HS-5 (cell line): ENCODE measurements around the gene KRTAP10-9.
"Not testable (repeated sequence)": the region's sequence is repeated elsewhere in the genome, so short reads cannot be mapped to it uniquely, and the experiment has no call there.

Experiments
- DNase-seq: peaks from one replicate; pipeline ENCODE4 v3.0.0-alpha.2; 2012; ENCODE audit warnings: low read depth

KRTAP10-9 gene

GRCh38 chr21:44615466-44615865 is 11.4 kb upstream of the KRTAP10-9 start:
- DNase-seq = no peak

DNA sequence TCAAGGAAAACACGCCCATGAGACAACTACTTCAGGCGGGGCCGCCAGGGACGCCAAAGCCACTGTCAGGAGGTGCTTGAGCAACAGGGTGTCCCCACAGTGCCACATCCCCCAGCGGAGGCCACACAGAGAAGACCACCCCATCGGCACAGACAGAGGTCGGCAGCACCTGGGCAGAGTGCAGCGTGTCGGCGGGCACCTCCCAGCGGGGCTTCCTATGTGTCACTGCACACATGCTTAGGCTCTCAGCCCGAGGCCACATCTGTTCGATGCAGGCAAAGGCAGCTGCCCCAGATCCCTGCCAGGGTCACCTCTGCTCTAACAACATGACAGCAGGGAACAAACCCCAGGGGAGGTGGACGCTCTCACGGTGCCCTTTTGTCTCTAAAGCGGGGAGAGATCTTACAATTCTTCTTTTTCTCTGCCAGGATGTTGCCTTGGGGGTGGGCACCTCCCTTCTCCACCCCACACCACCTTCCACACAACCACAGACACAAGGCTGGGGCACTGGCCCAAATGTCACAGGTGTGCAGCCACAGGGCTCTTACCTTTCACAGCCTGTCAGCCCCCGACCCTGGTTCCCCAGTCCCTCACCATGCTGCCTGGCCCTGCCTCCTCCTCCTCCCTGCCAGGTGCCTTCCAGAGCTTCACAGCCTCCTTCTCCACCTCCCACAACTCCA is 10.8 kb upstream of the KRTAP10-9 start:
- DNase-seq = no peak

GRCh38 chr21:44616591-44616926 is 10.3 kb upstream of the KRTAP10-9 start:
- DNase-seq = no peak

DNA sequence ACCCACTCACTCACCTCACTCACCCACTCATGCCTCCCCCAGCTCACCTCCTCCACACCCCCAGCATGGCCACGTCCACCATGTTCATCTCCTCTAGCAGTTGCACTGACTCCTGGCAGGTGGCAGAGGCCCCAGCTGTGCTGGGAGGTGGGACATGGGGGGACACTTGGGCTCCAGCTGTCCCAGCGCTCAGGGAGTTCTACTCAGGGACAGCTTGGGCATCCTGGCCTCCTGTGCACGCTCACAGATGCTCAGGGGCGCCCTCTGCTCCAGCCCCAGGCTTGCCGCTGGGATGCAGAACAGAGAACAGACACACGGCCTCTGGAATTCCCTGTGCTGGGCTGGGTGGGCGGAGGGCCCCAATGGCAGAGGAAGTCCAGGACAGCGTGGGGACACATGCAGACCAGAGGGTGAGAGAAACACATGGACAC is 9.8 kb upstream of the KRTAP10-9 start:
- DNase-seq = no peak

- no peak for DNase-seq
Measured at GRCh38 chr21:44618504-44618903, 8.4 kb upstream of the KRTAP10-9 start.

DNA sequence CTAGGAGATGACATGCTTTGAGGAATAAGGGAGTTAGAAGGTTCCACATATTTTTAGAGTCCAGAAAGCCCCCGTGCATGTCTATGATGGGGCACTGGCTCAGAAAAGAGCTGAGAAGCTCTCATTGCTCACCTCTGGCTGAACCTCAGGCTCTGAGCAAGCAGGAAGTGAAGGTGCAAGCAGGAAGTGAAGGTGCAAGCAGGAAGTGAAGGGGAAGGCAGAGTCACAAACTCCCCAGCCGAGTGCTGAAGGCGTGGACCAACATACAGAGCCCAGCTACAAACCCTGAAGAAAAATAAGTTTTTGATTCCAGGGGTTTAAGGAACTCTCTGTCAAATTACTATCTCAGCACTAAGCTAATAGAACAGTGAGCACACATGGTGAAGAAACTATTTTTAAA is 8.0 kb upstream of the KRTAP10-9 start:
- DNase-seq = no peak

- DNase-seq = no peak
Measured at GRCh38 chr21:44619886-44620285, 7.0 kb upstream of the KRTAP10-9 start.

DNA sequence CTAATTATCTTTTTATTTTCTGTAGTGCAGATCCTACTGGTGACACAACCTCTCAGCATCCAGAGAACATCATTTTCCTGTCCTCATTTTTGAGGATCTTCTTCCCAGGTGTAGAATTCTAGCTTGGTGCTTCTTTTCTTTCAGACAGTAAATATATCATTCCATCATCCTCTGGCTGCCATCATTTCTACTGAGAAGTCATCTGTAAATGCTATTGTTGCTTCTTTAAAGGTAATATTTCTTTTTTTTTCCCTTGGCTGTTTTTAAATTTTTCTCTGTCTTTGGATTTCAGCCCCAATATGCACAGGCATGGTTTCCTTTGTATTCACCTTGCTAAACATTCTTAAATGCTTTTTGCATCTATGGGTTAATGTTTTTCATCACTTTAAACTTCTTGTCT is 3.3 kb upstream of the KRTAP10-9 start:
- no peak for DNase-seq

DNA sequence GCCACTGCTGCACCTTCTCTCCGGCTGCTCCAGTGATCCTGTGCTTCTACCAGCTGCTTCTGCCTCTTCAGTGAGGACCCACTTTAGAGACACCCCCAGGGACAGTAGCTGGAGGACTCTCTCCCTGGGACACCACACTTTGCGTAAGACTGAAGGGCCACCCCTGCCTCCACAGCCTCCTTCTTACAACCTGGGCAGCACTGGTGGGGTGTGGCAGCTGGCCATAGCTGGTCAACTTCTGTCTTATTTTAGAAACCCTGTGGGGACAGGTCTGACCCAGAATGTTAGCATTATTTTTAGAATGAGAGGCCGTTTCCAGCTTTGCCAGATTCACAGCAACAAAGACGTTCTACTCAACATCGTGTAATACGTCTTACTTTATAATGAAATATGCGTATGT is 1.1 kb upstream of the KRTAP10-9 start:
- no peak for DNase-seq

- no peak for DNase-seq
Measured at GRCh38 chr21:44626262-44626661, 631 bp upstream of the KRTAP10-9 start.

DNA sequence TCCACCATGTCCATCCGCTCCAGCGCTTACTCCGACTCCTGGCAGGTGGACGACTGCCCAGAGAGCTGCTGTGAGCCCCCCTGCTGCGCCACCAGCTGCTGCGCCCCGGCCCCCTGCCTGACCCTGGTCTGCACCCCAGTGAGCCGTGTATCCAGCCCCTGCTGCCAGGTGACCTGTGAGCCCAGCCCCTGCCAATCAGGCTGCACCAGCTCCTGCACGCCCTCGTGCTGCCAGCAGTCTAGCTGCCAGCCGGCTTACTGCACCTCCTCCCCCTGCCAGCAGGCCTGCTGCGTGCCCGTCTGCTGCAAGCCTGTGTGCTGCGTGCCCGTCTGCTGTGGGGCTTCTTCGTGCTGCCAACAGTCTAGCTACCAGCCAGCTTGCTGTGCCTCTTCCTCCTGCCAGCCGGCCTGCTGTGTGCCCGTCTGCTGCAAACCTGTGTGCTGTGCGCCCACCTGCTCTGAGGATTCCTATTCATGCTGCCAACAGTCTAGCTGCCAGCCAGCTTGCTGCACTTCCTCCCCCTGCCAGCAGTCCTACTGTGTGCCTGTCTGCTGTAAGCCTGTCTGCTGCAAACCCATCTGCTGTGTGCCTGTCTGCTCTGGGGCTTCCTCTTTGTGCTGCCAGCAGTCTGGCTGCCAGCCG is 409 bp downstream of the KRTAP10-9 start:
- not testable (repeated sequence) for DNase-seq

- not testable (repeated sequence) for DNase-seq
Measured at GRCh38 chr21:44627831-44628233, 939 bp downstream of the KRTAP10-9 start.

DNA sequence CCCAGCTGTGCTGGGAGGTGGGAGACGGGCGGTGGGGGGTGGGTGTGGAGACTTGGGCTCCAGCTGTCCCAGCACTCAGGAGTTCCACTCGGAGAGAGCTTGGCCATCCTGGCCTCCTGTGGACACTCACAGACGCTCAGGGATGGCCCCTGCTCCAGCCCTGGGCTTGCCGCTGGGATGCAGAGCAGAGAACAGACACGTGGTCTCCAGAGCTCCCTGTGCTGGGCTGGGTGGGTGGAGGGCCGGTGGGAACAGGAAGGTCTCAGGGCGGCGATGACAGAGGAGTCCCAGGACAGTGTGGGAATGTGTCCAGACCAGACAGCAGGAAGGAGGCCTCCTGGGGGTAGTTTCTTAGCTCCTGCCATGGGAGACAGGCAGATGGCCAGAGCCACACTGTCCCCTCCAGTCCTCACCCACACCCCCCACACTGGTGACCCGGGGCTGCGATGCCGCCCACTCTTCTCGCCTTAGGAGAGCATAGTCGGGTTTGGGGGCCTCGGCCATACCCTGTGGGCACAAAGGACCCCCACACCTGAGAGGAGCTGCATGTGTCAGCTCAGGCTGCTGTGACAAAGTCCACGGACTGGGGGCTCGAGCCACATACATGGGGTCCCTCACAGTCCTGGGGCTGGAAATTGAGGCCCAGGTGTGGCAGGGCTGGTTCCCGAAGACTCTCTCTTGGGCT is 2.0 kb downstream of the KRTAP10-9 start:
- no peak for DNase-seq

DNA sequence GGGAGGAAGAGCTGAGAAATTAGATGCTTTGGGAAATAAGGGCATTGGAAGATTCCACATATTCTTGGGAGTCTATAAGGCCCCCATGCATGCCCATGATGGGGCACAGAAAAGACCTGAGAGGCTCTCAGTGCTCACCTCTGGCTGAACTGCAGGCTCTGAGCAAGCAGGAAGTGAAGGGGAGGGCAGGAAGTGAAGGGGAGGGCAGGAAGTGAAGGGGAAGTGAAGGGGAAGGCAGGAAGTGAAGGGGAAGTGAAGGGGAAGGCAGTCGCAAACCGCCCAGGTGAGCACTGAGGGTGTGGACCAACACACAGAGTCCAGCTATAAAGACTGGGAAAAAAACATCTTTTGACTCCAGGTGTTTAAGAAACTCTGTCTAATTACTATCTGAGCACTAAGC is 3.5 kb downstream of the KRTAP10-9 start:
- DNase-seq = no peak

- DNase-seq = no peak
Measured at GRCh38 chr21:44632067-44632466, 5.2 kb downstream of the KRTAP10-9 start.

DNA sequence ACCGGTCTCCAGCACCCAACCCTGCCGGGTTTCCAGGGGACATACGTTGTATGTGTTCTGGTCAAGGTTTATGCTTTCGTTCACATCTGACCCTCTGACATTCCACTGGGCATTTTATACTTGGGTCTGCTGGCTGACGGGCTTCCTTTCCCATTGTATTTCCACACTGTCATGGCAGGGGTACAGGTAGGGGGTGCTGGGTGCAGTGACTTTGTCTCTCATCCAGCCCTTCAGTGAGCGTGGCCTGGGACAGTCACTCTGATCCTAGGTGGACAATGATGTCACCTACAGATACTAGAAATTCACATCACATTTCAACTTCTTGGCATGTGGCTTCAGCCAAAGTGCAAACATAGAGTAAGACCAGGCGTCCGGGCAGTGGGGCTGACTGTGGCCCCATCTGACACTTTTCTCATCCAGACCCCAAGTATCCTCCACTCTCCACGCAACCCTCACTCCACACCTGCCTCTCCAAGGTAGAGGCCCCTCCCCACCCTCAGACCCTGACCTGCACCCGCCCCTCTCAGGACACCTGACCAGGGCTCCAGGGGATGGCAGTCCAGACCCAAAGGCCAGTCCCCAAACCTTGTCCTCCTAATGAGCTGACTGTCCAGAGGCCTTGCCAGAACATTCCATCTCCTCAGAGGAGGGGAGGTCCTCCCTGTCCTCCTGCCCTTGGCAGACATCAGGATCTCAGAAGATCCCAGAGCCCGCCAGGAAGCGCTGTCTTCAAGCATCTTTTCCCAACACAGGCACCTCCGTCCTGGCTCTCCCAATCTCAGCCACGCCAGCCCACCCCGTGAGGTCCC is 9.5 kb downstream of the KRTAP10-9 start:
- no peak for DNase-seq

DNA sequence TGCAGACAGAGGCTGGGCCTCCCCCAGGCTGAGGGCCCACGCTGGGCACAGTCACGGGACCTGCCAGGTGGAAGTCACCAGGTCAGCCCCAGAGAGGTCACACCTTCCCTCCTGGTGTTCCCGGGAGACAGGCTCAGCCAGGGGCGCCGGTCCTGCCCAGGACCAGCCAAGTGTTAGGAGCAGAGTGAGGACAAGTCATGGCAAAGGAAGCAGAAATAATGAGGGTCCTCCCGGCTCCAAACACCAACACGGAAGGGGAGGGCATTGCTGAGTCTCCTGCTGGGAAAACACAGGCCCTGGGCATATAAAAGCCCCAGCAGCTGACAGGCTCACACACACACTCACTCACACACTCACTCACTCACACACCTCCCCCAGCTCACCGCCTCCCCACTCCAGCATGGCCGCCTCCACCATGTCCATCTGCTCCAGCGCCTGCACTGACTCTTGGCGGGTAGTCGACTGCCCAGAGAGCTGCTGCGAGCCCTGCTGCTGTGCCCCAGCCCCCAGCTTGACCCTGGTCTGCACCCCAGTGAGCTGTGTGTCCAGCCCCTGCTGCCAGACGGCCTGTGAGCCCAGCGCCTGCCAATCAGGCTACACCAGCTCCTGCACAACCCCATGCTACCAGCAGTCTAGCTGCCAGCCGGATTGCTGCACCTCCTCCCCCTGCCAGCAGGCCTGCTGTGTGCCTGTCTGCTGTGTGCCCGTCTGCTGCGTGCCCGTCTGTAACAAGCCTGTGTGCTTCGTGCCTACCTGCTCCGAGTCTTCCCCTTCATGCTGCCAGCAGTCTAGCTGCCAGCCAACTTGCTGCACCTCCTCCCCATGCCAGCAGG is 10.3 kb downstream of the KRTAP10-9 start, which contains the start of gene KRTAP10-10:
Gene KRTAP10-10 (plus strand): TSS at position 339 of the 833 bp plus-strand sequence. CDS start 62 bp downstream, at position 401.
- DNase-seq = no peak

GRCh38 chr21:44637851-44638348 is 11.0 kb downstream of the KRTAP10-9 start:
- DNase-seq = not testable (repeated sequence)

- DNase-seq = not testable (repeated sequence)
Measured at GRCh38 chr21:44638506-44639330, 11.8 kb downstream of the KRTAP10-9 start.

DNA sequence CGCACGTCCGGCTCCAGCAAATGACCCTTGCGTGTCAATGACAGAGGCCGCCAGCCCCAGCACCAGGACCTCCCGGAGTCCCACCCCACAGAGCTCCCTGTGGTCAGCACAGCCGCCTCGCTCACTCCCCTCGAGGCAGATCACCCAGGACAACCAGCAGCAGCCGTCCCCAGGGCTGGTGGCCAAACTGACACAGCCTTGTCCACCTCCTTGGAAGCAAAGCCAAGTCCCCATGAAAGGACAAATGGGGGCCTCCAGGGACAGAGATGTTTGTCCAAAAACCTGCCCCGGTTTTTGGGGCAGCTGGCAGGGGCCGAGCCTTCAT is 12.4 kb downstream of the KRTAP10-9 start:
- no peak for DNase-seq

GRCh38 chr21:44640761-44641160 is 13.9 kb downstream of the KRTAP10-9 start:
- DNase-seq = no peak
